Activated CD8-positive, alpha-beta T cell treated with anti-CD3 and anti-CD28 coated beads for 36 hours (primary cell): ENCODE measurements around the gene MYBPH. TPM values are rescaled to one million over a fixed set of nuclear protein-coding genes. Genes with fewer than 3 reads are reported as not detected.

Experiments used
- ATAC-seq: fragments of 200-7000 bp; cut with Tn5 transposase; one replicate; pipeline ENCODE4 v1.10.0; 2021; ENCODE audit warnings: mild to moderate bottlenecking, moderate library complexity
- CTCF ChIA-PET: fragments of 350-600 bp; sonication (Branson Sonifier 250); formaldehyde crosslinking; loops from one replicate; lab custom pipeline; 2021; ENCODE audit warnings: antibody characterized with exemption; lab: Charles Lee
- POLR2A ChIA-PET: fragments of 350-600 bp; sonication (Branson Sonifier 250); formaldehyde crosslinking; loops from one replicate; lab custom pipeline; 2021; ENCODE audit warnings: antibody characterized with exemption; lab: Charles Lee
- DNase-seq: peaks from one replicate; pipeline ENCODE4 v3.0.0-alpha.2; 2020
- H3K27ac Mint-ChIP-seq: one replicate; pipeline ENCODE4 v1.8.0; 2021; ENCODE audit warnings: mild to moderate bottlenecking, mixed read lengths
- H3K27me3 Mint-ChIP-seq: one replicate; pipeline ENCODE4 v1.8.0; 2021; ENCODE audit warnings: mixed read lengths
- H3K36me3 Mint-ChIP-seq: one replicate; pipeline ENCODE4 v1.8.0; 2021; ENCODE audit warnings: low read depth, mixed read lengths
- H3K4me1 Mint-ChIP-seq: one replicate; pipeline ENCODE4 v1.8.0; 2021; ENCODE audit warnings: low read depth, mixed read lengths
- H3K4me3 Mint-ChIP-seq: one replicate; pipeline ENCODE4 v1.8.0; 2021; ENCODE audit warnings: mild to moderate bottlenecking, moderate library complexity, mixed read lengths
- H3K9me3 Mint-ChIP-seq: one replicate; pipeline ENCODE4 v1.8.0; 2021; ENCODE audit warnings: mixed read lengths
- CTCF ChIP-seq: fragments of 200-600 bp; IDR thresholded peaks from one replicate; pipeline ENCODE4 v1.8.0; 2022; ENCODE audit warnings: antibody characterized with exemption, mild to moderate bottlenecking
- intact Hi-C: fragments of 100-400 bp; cut with micrococcal nuclease; formaldehyde crosslinking; loops from one replicate; pipeline ENCODE4 v1.10.0; 2022
- total RNA-seq, 2 experiments: library from RNA; stranded (reverse); gene quantifications; one replicate each; pipeline ENCODE4 v1.2.3, GENCODE V29; 2021

Gene MYBPH
- total RNA-seq, 2 experiments from 2014 or later, result not detected

GRCh38 chr1:203143641-203144040 is 32.0 kb downstream of the MYBPH start:
- no peak for TF ChIP-seq CTCF
- ATAC-seq (no peak), DNase-seq (no peak)
- no peaks in the 10 kb centered on the region for H3K4me1 Mint-ChIP-seq
- POLR2A ChIA-PET, result no interaction called here
- CTCF ChIA-PET, result interaction anchor here (1.3 kb wide), 1 partner anchor 72 kb away, joined by 4 read pairs; no protein-coding TSS in a partner anchor
- no peaks in the 10 kb centered on the region for H3K27me3 Mint-ChIP-seq
- no peak overlapping the region for H3K4me3 Mint-ChIP-seq
- no peaks in the 10 kb centered on the region for H3K36me3 Mint-ChIP-seq
- no peak overlapping the region for H3K27ac Mint-ChIP-seq
- no peaks in the 10 kb centered on the region for H3K9me3 Mint-ChIP-seq
- intact Hi-C loops, result no loop called here

GRCh38 chr1:203142684-203143408 is 32.8 kb downstream of the MYBPH start:
- CTCF ChIA-PET, result interaction anchor here (1.0 to 1.3 kb wide), 2 partner anchors 29 to 73 kb away, joined by 3 to 4 read pairs; no protein-coding TSS in a partner anchor

GRCh38 chr1:203142124-203142523 is 33.5 kb downstream of the MYBPH start:
- no peak for DNase-seq
- intact Hi-C loops, result no loop called here
- POLR2A ChIA-PET, result no interaction called here
- H3K27ac Mint-ChIP-seq, result no peak overlapping the region
- TF ChIP-seq CTCF, result no peak
- H3K4me3 Mint-ChIP-seq, result no peak overlapping the region
- H3K9me3 Mint-ChIP-seq, result no peaks in the 10 kb centered on the region
- no peaks in the 10 kb centered on the region for H3K4me1 Mint-ChIP-seq
- CTCF ChIA-PET, result interaction anchor here (1.0 kb wide), 1 partner anchor 30 kb away, joined by 3 read pairs; no protein-coding TSS in a partner anchor
- H3K36me3 Mint-ChIP-seq, result no peaks in the 10 kb centered on the region
- H3K27me3 Mint-ChIP-seq, result peaks cover 2% of the 10 kb centered on the region
- ATAC-seq, result no peak

More at GRCh38 chr1:203142684-203143408, 32.8 kb downstream of the MYBPH start:
- intact Hi-C loops, result no loop called here
- TF ChIP-seq CTCF, result no peak
- H3K4me1 Mint-ChIP-seq, result no peaks in the 10 kb centered on the region
- no peaks in the 10 kb centered on the region for H3K27me3 Mint-ChIP-seq
- no peak overlapping the region for H3K4me3 Mint-ChIP-seq
- H3K9me3 Mint-ChIP-seq, result no peaks in the 10 kb centered on the region
- DNase-seq, result no peak
- H3K36me3 Mint-ChIP-seq, result no peaks in the 10 kb centered on the region
- POLR2A ChIA-PET, result no interaction called here
- no peak for ATAC-seq
- H3K27ac Mint-ChIP-seq, result no peak overlapping the region

GRCh38 chr1:203140743-203141520 is 34.7 kb downstream of the MYBPH start:
- ChIA-PET CTCF (no interaction called here), POLR2A (no interaction called here)
- H3K4me3 Mint-ChIP-seq, result no peak overlapping the region
- H3K27ac Mint-ChIP-seq, result no peak overlapping the region
- no peaks in the 10 kb centered on the region for H3K36me3 Mint-ChIP-seq
- TF ChIP-seq CTCF, result no peak
- peaks cover 4% of the 10 kb centered on the region for H3K27me3 Mint-ChIP-seq
- intact Hi-C loops, result no loop called here
- no peaks in the 10 kb centered on the region for H3K9me3 Mint-ChIP-seq
- H3K4me1 Mint-ChIP-seq, result no peaks in the 10 kb centered on the region
- no peak for DNase-seq
- ATAC-seq, result no peak
